ENCODE results near the gene CUX1. TPM values are rescaled to one million over a fixed set of nuclear protein-coding genes. Genes with fewer than 3 reads are reported as not detected.
A peak's percentile ranks its signal among the peaks of the same experiment; 100 is the strongest.

Gene CUX1
- total and polyA plus RNA-seq, 12 donors = 34.5 to 176 (median 145) TPM

DNA sequence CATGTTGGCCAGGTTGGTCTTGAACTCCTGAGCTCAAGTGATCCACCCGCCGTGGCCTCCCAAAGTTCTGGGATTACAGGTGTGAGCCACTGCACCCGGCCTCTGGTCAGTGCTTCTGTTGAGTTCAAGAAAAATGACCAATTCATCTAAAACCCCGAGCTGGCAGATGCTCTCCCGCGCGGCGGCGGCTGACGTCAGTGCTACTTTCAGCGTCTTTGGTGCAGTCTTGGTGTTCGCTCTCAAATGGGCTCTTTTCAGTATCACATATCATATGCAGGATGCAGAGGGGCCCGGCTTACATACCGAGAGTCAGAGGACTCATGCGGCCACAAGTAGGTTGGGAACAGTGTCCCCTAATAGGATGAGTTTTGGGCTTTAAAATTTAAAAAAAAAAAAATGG lies 125.9 kb downstream of the CUX1 start:
- 89 to 97% methylated on average over 15 of the region's 15 CpGs for WGBS, 2 donors
- intact Hi-C loops (cut with DNase I) = no loop called here
- Histone ChIP-seq H3K9me3 (no peaks in the 10 kb centered on the region), H3K4me3 (no peak overlapping the region), H3K36me3 (no peaks in the 10 kb centered on the region), H3K27me3 (no peaks in the 10 kb centered on the region), H3K4me1 (peaks cover 18 to 80% (median 63%) of the 10 kb centered on the region in 9 donors), H3K27ac (peak overlapping the region in 5 of 10 donors; percentile 65 to 87 (median 77))
- ATAC-seq (no peak), DNase-seq (no peak)
- TF ChIP-seq, protein P1, sequence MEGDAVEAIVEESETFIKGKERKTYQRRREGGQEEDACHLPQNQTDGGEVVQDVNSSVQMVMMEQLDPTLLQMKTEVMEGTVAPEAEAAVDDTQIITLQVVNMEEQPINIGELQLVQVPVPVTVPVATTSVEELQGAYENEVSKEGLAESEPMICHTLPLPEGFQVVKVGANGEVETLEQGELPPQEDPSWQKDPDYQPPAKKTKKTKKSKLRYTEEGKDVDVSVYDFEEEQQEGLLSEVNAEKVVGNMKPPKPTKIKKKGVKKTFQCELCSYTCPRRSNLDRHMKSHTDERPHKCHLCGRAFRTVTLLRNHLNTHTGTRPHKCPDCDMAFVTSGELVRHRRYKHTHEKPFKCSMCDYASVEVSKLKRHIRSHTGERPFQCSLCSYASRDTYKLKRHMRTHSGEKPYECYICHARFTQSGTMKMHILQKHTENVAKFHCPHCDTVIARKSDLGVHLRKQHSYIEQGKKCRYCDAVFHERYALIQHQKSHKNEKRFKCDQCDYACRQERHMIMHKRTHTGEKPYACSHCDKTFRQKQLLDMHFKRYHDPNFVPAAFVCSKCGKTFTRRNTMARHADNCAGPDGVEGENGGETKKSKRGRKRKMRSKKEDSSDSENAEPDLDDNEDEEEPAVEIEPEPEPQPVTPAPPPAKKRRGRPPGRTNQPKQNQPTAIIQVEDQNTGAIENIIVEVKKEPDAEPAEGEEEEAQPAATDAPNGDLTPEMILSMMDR (IDR thresholded peaks at IDR 0.05) = no peak

DNA sequence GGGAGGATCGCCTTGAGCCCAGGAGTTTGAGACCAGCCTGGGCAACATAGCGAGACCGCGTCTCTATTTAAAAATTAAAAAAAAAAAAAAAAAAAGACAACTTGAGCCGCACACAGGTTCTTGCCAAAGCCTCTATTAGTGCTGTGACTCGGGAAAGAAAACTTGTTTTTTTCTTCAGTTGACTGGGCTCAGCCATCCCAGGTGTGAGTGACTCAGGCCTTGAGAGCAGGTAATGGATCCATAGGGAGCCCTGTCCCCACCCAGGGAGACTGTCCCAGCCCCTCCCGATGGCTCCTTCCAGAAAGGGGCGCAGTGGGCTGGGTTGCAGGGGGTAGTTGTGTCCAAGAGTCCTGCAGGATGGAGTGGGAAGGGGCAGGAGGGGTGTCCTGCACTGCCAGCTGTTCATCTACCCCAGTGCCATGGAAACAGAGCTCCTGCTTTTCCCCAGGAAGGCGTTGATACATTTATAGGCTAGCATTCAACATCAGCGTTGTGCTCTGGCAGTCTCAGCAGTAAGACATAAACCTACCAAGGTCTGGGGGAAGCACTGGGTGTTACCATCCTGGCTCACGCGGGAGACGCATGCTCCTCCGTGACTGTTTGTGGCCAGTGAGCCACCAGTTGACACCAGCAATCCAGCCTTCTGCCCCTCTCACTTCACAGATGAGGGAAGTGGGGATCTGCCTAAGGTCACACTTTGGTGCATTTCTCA lies 126.6 kb downstream of the CUX1 start:
- no peaks in the 10 kb centered on the region for H3K9me3 ChIP-seq
- H3K27me3 ChIP-seq = no peaks in the 10 kb centered on the region
- DNase-seq = no peak
- ATAC-seq = no peak
- TF ChIP-seq, protein P1 (IDR thresholded peaks at IDR 0.05) = no peak
- no peak overlapping the region for H3K4me3 ChIP-seq
- H3K4me1 ChIP-seq = peaks cover 19 to 85% (median 71%) of the 10 kb centered on the region in 9 donors
- no peaks in the 10 kb centered on the region for H3K36me3 ChIP-seq
- peak overlapping the region in 7 of 10 donors; percentile 20 to 87 (median 74) for H3K27ac ChIP-seq
- 73 to 83% methylated on average over 14 of the region's 14 CpGs for WGBS, 2 donors
- intact Hi-C loops (cut with DNase I) = no loop called here

DNA sequence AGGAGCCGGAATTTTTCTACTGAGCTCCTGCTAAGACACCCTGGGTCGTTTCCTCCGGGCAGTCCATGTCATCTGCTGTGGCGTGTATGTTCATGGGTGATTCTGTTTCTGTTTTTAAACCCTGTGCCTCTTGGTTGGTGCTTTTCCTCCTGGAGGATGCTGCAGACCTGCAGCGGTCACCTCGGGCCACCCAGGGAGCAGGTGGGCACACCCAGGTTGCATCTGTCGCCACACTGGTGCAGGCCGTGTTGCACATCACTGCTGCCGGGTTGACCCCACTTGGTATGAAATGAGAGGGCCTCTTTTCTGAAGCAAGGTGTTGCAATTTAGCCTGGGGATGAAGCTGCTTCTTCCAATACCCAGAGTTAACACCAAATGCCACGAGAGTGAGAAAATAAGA lies 127.2 kb downstream of the CUX1 start:
- H3K27me3 ChIP-seq = no peaks in the 10 kb centered on the region
- no peaks in the 10 kb centered on the region for H3K9me3 ChIP-seq
- H3K4me3 ChIP-seq = no peak overlapping the region
- ATAC-seq (no peak), DNase-seq (no peak)
- peak overlapping the region in 8 of 10 donors; percentile 20 to 87 (median 70) for H3K27ac ChIP-seq
- WGBS, 2 donors = 80 to 86% methylated on average over 10 of the region's 10 CpGs
- intact Hi-C loops (cut with DNase I) = loop anchor here in 1 of 10 donors (5.0 kb wide), 1 partner anchor 62 kb away; no protein-coding TSS in a partner anchor
- H3K4me1 ChIP-seq = peaks cover 19 to 85% (median 73%) of the 10 kb centered on the region in 9 donors
- TF ChIP-seq, protein P1 (IDR thresholded peaks at IDR 0.05) = no peak
- no peaks in the 10 kb centered on the region for H3K36me3 ChIP-seq

DNA sequence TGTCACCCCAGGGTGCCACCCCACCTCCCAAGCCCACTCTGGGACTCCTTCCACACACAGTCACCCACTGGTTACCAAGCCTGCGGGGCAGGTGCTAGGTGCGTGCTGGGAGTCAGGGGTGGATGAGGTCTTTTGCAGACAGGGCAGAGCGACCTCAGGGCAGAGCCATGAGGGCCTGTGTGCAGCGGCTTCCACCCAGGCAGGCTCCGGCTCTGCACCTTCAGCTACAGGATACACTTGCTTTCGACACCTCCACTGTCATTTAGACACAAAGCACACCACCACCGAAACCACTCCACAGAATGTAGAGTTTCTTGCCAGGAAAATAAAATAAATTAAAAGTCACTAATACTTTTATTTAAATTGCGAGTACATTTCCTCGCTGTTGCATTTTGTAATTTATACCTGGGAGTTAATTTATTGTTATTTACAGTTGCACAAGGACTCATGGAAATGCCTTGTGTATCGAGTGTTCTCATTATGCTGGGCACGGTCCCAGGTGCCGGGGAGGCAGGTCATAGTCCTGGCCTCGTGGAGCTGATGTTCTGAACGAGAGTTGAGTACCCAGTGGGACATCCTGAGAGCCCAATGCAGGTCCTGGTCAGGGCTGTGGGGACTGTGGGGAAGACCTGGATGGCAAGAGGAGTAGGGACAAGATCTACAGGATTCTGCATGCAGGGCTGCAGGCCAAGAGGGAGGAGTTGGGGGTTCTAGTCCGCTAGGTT lies 127.8 kb downstream of the CUX1 start:
- intact Hi-C loops (cut with DNase I) = loop anchor here in 1 of 10 donors (5.0 kb wide), 1 partner anchor 63 kb away; no protein-coding TSS in a partner anchor
- WGBS, 2 donors = 53 to 73% methylated on average over 15 of the region's 15 CpGs
- TF ChIP-seq, protein P1 (IDR thresholded peaks at IDR 0.05) = no peak
- DNase-seq (no peak), ATAC-seq (peak in 7 of 8 donors; percentile 30 to 64 (median 54))
- Histone ChIP-seq H3K9me3 (no peaks in the 10 kb centered on the region), H3K4me1 (peaks cover 19 to 90% (median 73%) of the 10 kb centered on the region in 9 donors), H3K27me3 (no peaks in the 10 kb centered on the region), H3K36me3 (no peaks in the 10 kb centered on the region), H3K27ac (peak overlapping the region in 9 of 10 donors; percentile 1 to 87 (median 65)), H3K4me3 (no peak overlapping the region)

Measured in heart right ventricle (tissue), 16 donors.